GM06990 (cell line): ENCODE results near the gene PRRC2B.
"Not testable (repeated sequence)": the region's sequence is repeated elsewhere in the genome, so short reads cannot be mapped to it uniquely, and the experiment has no call there.

ENCODE experiments used
- DNase-seq: peaks from one replicate; pipeline ENCODE4 v3.0.0-alpha.2; 2011; ENCODE audit not compliant: insufficient read length; ENCODE audit errors: extremely low read depth
- H3K27me3 ChIP-seq: replicated peaks from 2 replicates; pipeline ENCODE4 v1.6.0; 2011; ENCODE audit warnings: low read length; ENCODE audit not compliant: control insufficient read depth, insufficient read depth
- H3K36me3 ChIP-seq: 2 replicates; pipeline ENCODE4 v1.5.1; 2011; ENCODE audit warnings: low read length; ENCODE audit not compliant: control insufficient read depth, insufficient read depth
- H3K4me3 ChIP-seq: replicated peaks from 2 replicates; pipeline ENCODE4 v1.5.1; 2011; ENCODE audit warnings: low read depth, mild to moderate bottlenecking, control low read depth, low read length
- CTCF ChIP-seq: IDR thresholded peaks from 2 replicates; pipeline ENCODE4 v1.5.1; 2011; ENCODE audit warnings: low read length, control low read depth, mild to moderate bottlenecking, inconsistent platforms; ENCODE audit not compliant: insufficient read depth, poor library complexity, severe bottlenecking

The PRRC2B gene

DNA sequence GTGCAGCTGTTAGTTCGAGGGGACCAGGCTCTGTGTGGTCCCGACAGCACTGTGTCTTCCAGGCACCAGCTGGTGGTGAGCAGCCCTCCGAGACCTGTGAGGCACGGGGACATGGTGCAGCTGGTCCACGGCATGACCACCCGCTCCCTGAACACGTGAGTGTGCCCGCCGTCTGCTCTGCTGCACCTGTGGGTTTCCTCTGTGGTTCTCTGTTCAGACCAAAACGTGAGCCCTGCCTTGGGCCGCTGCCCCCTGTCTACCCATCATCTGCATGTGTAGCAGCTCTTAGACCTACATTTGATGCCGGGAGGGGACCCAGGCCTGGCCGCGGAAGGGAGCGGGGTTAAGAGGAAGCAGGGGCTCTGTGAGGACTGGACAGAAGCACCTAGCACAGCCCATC lies 119.3 kb downstream of the PRRC2B start:
- H3K4me3 ChIP-seq: no peak overlapping the region
- peaks cover 18% of the 10 kb centered on the region for H3K36me3 ChIP-seq
- no peak for DNase-seq
- no peak for TF ChIP-seq CTCF
- no peaks in the 10 kb centered on the region for H3K27me3 ChIP-seq

DNA sequence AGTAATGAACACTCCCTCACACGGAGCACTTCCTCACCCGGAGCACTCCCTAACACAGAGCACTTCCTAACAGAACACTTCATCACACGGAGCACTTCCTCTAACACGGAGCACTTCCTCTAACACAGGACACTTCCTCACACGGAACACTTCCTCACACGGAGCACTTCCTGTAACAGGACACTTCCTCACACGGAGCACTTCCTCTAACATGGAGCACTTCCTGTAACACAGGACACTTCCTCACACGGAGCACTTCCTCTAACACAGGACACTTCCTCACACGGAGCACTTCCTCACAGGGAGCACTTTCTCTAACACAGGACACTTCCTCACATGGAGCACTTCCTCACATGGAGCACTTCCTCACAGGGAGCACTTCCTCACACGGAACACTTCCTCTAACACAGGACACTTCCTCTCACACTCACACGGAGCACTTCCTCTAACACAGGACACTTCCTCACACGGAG lies 121.7 kb downstream of the PRRC2B start:
- peaks cover 27% of the 10 kb centered on the region for H3K36me3 ChIP-seq
- H3K4me3 ChIP-seq, DNase-seq, H3K27me3 ChIP-seq: not testable (repeated sequence)

- no peak for TF ChIP-seq CTCF
- no peak for DNase-seq
- H3K36me3 ChIP-seq: peaks cover 29% of the 10 kb centered on the region
- H3K4me3 ChIP-seq: no peak overlapping the region
- H3K27me3 ChIP-seq: no peaks in the 10 kb centered on the region
Observed at GRCh38 chr9:131516100-131516499, 122.2 kb downstream of the PRRC2B start.

DNA sequence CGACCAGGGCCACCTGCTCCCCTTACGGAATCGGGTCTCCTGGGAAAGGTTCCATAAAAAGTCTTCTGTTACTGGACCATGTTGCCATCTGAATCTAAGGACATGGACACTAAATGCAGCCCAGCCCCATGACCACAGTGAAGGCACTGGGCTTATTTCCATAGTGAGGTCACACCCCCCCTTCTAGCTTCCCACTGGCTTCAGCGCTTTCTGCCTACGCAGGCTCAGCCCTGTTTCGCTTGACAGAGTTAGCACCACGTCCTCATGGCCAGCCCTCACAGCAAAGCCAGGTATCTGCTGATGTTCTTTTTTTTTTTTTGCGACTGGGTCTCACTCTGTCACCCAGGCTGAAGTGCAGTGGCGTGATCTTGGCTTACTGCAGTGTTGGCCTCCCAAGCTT lies 123.0 kb downstream of the PRRC2B start:
- no peaks in the 10 kb centered on the region for H3K27me3 ChIP-seq
- no peak overlapping the region for H3K4me3 ChIP-seq
- no peak for DNase-seq
- TF ChIP-seq CTCF: no peak
- peaks cover 30% of the 10 kb centered on the region for H3K36me3 ChIP-seq

DNA sequence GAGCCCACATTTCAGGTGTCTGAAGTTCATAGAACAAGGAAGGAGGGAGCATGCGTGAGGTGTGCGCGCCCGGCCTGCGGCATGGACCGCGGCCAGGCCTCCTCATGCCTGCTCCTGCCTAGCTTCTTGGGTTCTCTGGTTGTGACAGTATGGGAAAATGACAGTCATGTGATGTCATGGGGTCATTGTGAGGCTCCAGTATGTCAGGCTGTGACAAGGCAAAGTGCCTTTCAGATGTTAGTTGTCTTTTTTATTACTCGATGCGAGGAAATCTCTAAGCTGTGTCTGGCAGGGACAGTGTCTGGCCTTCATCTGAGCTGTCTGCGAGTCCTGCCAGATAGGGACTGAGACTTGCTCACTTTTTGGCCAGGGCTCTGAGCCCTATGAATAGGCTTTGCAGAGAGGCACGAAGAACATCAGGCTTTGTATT lies 123.9 kb downstream of the PRRC2B start:
- no peak for TF ChIP-seq CTCF
- Histone ChIP-seq H3K36me3 (peaks cover 30% of the 10 kb centered on the region), H3K4me3 (no peak overlapping the region)

GRCh38 chr9:131518553-131518952 lies 124.7 kb downstream of the PRRC2B start:
- Histone ChIP-seq H3K27me3 (no peaks in the 10 kb centered on the region), H3K4me3 (no peak overlapping the region), H3K36me3 (peaks cover 31% of the 10 kb centered on the region)
- TF ChIP-seq CTCF: no peak
- no peak for DNase-seq

More for the DNA sequence above, 123.9 kb downstream of the PRRC2B start:
- DNase-seq: no peak
- no peaks in the 10 kb centered on the region for H3K27me3 ChIP-seq
